K562 (cell line): ENCODE measurements around the gene SATB2. TPM values are rescaled to one million over a fixed set of nuclear protein-coding genes. Genes with fewer than 3 reads are reported as not detected.

Experiments used
- BRCA1 ChIP-seq, 2 experiments: fragments of 450-650 bp in 1 of 2; sonication (generic) in 1 of 2; formaldehyde crosslinking in 1 of 2; IDR thresholded peaks; 2 replicates each; pipeline versions ENCODE4 v1.5.0 to v1.6.1; 2017 to 2020; ENCODE audit warnings: mild to moderate bottlenecking in 1 of 2, missing genetic modification reagents in 1 of 2
- CREBBP ChIP-seq: IDR thresholded peaks from one replicate; pipeline ENCODE4 v1.6.1; 2012; ENCODE audit warnings: low read depth, mild to moderate bottlenecking, control low read depth, inconsistent platforms, low read length
- CSDE1 ChIP-seq, 2 experiments: fragments of 450-650 bp; IDR thresholded peaks; 2 replicates each; pipeline ENCODE4 v1.6.1; 2016; ENCODE audit warnings: mild to moderate bottlenecking in 1 of 2
- DNMT1 ChIP-seq: fragments of 450-650 bp; IDR thresholded peaks from 2 replicates; pipeline ENCODE4 v1.6.1; 2016; ENCODE audit warnings: antibody characterized with exemption, mild to moderate bottlenecking
- LARP7 ChIP-seq: fragments of 450-650 bp; IDR thresholded peaks from 2 replicates; pipeline ENCODE4 v1.6.1; 2016
- OTX1 ChIP-seq: fragments of 450-650 bp; formaldehyde crosslinking; IDR thresholded peaks from 2 replicates; pipeline ENCODE4 v1.4.0; 2022; ENCODE audit warnings: mild to moderate bottlenecking
- PML ChIP-seq: IDR thresholded peaks from 2 replicates; pipeline ENCODE4 v1.6.1; 2012; ENCODE audit warnings: low read length, inconsistent platforms
- SIN3B ChIP-seq: fragments of 450-650 bp; IDR thresholded peaks from 2 replicates; pipeline ENCODE4 v1.6.1; 2017; ENCODE audit warnings: low read depth, mild to moderate bottlenecking, moderate library complexity
- TEAD1 ChIP-seq, 2 experiments: fragments of 450-650 bp in 1 of 2; sonication (generic) in 1 of 2; formaldehyde crosslinking; IDR thresholded peaks; 2 replicates each; pipeline versions ENCODE4 v1.4.0 to v1.8.0; 2020 to 2022; ENCODE audit warnings: mild to moderate bottlenecking in 2 of 2, missing genetic modification reagents in 1 of 2
- TRIM28 ChIP-seq: fragments of 450-650 bp; IDR thresholded peaks from 2 replicates; pipeline ENCODE4 v1.6.1; 2017
- XRCC5 ChIP-seq: fragments of 200-400 bp; formaldehyde crosslinking; IDR thresholded peaks from 2 replicates; pipeline ENCODE4 v1.6.1; 2017; ENCODE audit warnings: low read depth, mild to moderate bottlenecking, low read length
- ZC3H4 ChIP-seq: sonication (generic); formaldehyde crosslinking; IDR thresholded peaks from 2 replicates; pipeline ENCODE4 v1.9.0; 2021; ENCODE audit warnings: missing genetic modification reagents, borderline replicate concordance
- ZNF146 ChIP-seq: IDR thresholded peaks from one replicate; pipeline ENCODE4 v1.6.1; 2018; ENCODE audit warnings: missing compliant biosample characterization; ENCODE audit not compliant: unreplicated experiment
- polyA plus RNA-seq, 8 experiments: library from polyadenylated mRNA; depleted of rRNA in 4 of 8; stranded (reverse) in 5 of 8; unstranded in 3 of 8; fragments of >200 nt; fragmentation: Nextera tagmentation in 2 of 8; fragmentation: Illumina TruSeq in 1 of 8; extraction: Ambion mirVana in 2 of 8; extraction: Trizol in 1 of 8; gene quantifications; 2 replicates each; pipeline versions ENCODE4 v1.2.1 to v1.2.3, GENCODE V29; 2011 to 2014; ENCODE audit warnings: inconsistent platforms in 1 of 8, missing spikeins in 1 of 8
- total RNA-seq, 7 experiments: library from RNA; depleted of rRNA in 6 of 7; stranded (reverse); fragments of >200 nt in 6 of 7; fragmentation: Illumina TruSeq in 2 of 7; extraction: Trizol in 2 of 7; gene quantifications; 2 replicates each; pipeline versions ENCODE4 v1.2.1 to v1.2.3, GENCODE V29; 2011 to 2021; ENCODE audit warnings: low replicate concordance in 1 of 7
- TF ChIP-seq, protein P1 (sequence below), 2 experiments: fragments of 450-650 bp in 1 of 2; sonication (generic) in 1 of 2; formaldehyde crosslinking; conservative IDR thresholded peaks; 2 replicates each; pipeline versions ENCODE4 v1.4.0 to v1.8.1; 2020 to 2022; ENCODE audit warnings: mild to moderate bottlenecking in 1 of 2, missing genetic modification reagents in 1 of 2
- TF ChIP-seq, protein P2 (sequence below): fragments of 450-650 bp; formaldehyde crosslinking; conservative IDR thresholded peaks from 2 replicates; pipeline ENCODE4 v1.4.0; 2022; ENCODE audit warnings: mild to moderate bottlenecking, missing genetic modification characterization
- TF ChIP-seq, protein P3 (sequence below): fragments of 450-650 bp; formaldehyde crosslinking; IDR thresholded peaks from 2 replicates; pipeline ENCODE4 v1.4.0; 2022; ENCODE audit warnings: missing genetic modification characterization
- TF ChIP-seq, protein P4 (sequence below): fragments of 150-350 bp; IDR thresholded peaks from 2 replicates; pipeline ENCODE4 v1.6.1; 2014; ENCODE audit warnings: low read depth, mild to moderate bottlenecking, low read length, borderline replicate concordance
- TF ChIP-seq, protein P5 (sequence below): sonication (generic); formaldehyde crosslinking; IDR thresholded peaks from 2 replicates; pipeline ENCODE4 v1.8.0; 2022; ENCODE audit warnings: mild to moderate bottlenecking, missing genetic modification reagents

SATB2 gene
- total and polyA plus RNA-seq, 9 of the 15 experiments (the other 6 are each of a cell fraction or from before 2014, with no cell fraction given): 4.5 to 34.0 (median 15.1) TPM

DNA sequence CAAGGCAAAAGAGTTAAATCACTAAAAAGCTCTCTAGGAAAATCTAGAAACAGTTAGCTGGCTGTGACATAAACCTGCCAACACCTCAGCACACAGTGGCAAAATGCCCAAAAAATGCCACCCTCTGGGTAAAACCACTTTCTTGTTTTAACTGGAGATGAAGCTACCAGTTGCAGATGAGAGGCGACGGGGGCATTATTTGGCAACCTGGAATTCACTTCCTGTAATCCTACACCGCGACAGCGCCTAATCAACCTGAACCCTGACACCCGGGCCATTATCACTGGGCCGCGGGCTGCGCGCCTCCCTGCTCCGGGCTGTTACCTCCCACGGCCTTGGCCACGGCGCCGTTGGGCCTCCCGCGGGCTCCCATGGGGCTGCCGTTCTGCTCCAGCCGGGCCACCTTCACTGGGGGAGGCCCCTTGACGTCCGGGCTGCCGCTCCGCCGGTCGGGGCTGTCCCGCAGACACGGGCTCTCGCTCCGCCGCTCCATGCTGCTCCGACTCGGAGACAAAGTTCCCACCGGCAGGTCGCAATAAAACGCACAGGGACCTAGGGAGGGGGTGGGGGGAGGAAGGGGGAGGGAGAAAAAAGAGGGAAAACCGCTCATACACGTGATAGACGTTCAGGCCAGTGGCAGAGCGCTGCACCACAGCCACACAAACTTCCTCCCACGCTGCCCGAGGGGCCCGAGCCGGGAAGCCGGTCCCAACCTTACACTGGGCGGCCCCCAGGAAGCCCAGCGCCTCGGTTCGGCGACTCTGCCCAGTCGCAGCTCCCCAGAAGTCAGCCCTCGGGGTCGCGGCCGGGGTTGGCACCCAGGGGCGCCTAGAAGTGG is 2.0 kb downstream of the SATB2 start (continued):
- peak; percentile 31; the same call in 1 of the 2 replicates for TF ChIP-seq XRCC5
- TF ChIP-seq, protein P1, sequence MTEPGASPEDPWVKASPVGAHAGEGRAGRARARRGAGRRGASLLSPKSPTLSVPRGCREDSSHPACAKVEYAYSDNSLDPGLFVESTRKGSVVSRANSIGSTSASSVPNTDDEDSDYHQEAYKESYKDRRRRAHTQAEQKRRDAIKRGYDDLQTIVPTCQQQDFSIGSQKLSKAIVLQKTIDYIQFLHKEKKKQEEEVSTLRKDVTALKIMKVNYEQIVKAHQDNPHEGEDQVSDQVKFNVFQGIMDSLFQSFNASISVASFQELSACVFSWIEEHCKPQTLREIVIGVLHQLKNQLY (CRISPR knock-in tag; conservative IDR thresholded peaks at IDR 0.05): no peak
- TF ChIP-seq BRCA1 (IDR thresholded peaks at IDR 0.05): no peak
- TF ChIP-seq BRCA1 (CRISPR knock-in tag; IDR thresholded peaks at IDR 0.05): no peak
- TF ChIP-seq, protein P2, sequence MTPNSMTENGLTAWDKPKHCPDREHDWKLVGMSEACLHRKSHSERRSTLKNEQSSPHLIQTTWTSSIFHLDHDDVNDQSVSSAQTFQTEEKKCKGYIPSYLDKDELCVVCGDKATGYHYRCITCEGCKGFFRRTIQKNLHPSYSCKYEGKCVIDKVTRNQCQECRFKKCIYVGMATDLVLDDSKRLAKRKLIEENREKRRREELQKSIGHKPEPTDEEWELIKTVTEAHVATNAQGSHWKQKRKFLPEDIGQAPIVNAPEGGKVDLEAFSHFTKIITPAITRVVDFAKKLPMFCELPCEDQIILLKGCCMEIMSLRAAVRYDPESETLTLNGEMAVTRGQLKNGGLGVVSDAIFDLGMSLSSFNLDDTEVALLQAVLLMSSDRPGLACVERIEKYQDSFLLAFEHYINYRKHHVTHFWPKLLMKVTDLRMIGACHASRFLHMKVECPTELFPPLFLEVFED (CRISPR knock-in tag): no peak
- TF ChIP-seq, protein P3, sequence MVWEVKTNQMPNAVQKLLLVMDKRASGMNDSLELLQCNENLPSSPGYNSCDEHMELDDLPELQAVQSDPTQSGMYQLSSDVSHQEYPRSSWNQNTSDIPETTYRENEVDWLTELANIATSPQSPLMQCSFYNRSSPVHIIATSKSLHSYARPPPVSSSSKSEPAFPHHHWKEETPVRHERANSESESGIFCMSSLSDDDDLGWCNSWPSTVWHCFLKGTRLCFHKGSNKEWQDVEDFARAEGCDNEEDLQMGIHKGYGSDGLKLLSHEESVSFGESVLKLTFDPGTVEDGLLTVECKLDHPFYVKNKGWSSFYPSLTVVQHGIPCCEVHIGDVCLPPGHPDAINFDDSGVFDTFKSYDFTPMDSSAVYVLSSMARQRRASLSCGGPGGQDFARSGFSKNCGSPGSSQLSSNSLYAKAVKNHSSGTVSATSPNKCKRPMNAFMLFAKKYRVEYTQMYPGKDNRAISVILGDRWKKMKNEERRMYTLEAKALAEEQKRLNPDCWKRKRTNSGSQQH (CRISPR knock-in tag): no peak
- TF ChIP-seq LARP7: no peak
- TF ChIP-seq, protein P4, sequence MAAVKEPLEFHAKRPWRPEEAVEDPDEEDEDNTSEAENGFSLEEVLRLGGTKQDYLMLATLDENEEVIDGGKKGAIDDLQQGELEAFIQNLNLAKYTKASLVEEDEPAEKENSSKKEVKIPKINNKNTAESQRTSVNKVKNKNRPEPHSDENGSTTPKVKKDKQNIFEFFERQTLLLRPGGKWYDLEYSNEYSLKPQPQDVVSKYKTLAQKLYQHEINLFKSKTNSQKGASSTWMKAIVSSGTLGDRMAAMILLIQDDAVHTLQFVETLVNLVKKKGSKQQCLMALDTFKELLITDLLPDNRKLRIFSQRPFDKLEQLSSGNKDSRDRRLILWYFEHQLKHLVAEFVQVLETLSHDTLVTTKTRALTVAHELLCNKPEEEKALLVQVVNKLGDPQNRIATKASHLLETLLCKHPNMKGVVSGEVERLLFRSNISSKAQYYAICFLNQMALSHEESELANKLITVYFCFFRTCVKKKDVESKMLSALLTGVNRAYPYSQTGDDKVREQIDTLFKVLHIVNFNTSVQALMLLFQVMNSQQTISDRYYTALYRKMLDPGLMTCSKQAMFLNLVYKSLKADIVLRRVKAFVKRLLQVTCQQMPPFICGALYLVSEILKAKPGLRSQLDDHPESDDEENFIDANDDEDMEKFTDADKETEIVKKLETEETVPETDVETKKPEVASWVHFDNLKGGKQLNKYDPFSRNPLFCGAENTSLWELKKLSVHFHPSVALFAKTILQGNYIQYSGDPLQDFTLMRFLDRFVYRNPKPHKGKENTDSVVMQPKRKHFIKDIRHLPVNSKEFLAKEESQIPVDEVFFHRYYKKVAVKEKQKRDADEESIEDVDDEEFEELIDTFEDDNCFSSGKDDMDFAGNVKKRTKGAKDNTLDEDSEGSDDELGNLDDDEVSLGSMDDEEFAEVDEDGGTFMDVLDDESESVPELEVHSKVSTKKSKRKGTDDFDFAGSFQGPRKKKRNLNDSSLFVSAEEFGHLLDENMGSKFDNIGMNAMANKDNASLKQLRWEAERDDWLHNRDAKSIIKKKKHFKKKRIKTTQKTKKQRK: no peak
- no peak for TF ChIP-seq ZNF146 (CRISPR knock-in tag)
- no peak for TF ChIP-seq CREBBP
- no peak for TF ChIP-seq TRIM28
- TF ChIP-seq DNMT1: no peak
- no peak for TF ChIP-seq SIN3B
- no peak for TF ChIP-seq CSDE1 (IDR thresholded peaks at IDR 0.05)
- TF ChIP-seq OTX1 (CRISPR knock-in tag): no peak
- TF ChIP-seq, protein P5, sequence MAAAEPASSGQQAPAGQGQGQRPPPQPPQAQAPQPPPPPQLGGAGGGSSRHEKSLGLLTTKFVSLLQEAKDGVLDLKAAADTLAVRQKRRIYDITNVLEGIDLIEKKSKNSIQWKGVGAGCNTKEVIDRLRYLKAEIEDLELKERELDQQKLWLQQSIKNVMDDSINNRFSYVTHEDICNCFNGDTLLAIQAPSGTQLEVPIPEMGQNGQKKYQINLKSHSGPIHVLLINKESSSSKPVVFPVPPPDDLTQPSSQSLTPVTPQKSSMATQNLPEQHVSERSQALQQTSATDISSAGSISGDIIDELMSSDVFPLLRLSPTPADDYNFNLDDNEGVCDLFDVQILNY (CRISPR knock-in tag): no peak
- peak; percentile 45 to 70; a peak in 3 of 4 replicates for TF ChIP-seq TEAD1 (CRISPR knock-in tag; IDR thresholded peaks at IDR 0.05)
- peak; percentile 7; the same call in 1 of the 2 replicates for TF ChIP-seq PML
- TF ChIP-seq ZC3H4 (CRISPR knock-in tag): no peak
